Skin epidermis (tissue), 12 donors: Measurements from ENCODE around the gene LRP1-AS.
"Not testable (repeated sequence)": the region's sequence is repeated elsewhere in the genome, so short reads cannot be mapped to it uniquely, and the experiment has no call there.

Experiments used
- H3K27ac ChIP-seq, 21 experiments: fragments of 200-600 bp; sonication (generic) in 11 of 21; one replicate each; pipeline ENCODE4 v1.5.0; 2020; ENCODE audit warnings: mild to moderate bottlenecking in 3 of 21, inconsistent platforms in 2 of 21, moderate library complexity in 2 of 21
- H3K4me3 ChIP-seq, 7 experiments: fragments of 200-600 bp; sonication (generic) in 2 of 7; one replicate each; pipeline ENCODE4 v1.5.0; 2020; ENCODE audit warnings: inconsistent platforms in 2 of 7, mild to moderate bottlenecking in 2 of 7, moderate library complexity in 1 of 7

LRP1-AS gene

GRCh38 chr12:57129321-57129842, 18.0 kb downstream of the LRP1-AS start:
- H3K27ac ChIP-seq, result peak overlapping the region; percentile 17 to 97 (median 92)
- peak overlapping the region; percentile 46 to 82 (median 62) for H3K4me3 ChIP-seq

- Histone ChIP-seq H3K27ac (peak overlapping the region; percentile 17 to 97 (median 92)), H3K4me3 (peak overlapping the region; percentile 46 to 82 (median 62))
Observed at GRCh38 chr12:57128519-57129247, 18.7 kb downstream of the LRP1-AS start.

- peak within 1 kb of the TSS; percentile 46 to 82 (median 62) for H3K4me3 ChIP-seq
- H3K27ac ChIP-seq, result peak within 1 kb of the TSS; percentile 69 to 97 (median 92)
Observed at GRCh38 chr12:57127726-57128518, 19.5 kb downstream of the LRP1-AS start, which contains the start of gene LRP1. Gene LRP1 (plus strand): TSS chr12:57128483. CDS start chr12:57128965, 482 bp downstream.

GRCh38 chr12:57127101-57127725, 20.2 kb downstream of the LRP1-AS start:
- Histone ChIP-seq H3K27ac (peak overlapping the region; percentile 69 to 97 (median 92)), H3K4me3 (peak overlapping the region; percentile 46 to 82 (median 62))

GRCh38 chr12:57126561-57126960, 20.9 kb downstream of the LRP1-AS start:
- Histone ChIP-seq H3K27ac (peak overlapping the region in 17 of 21 experiments; percentile 82 to 97 (median 93)), H3K4me3 (no peak overlapping the region)

GRCh38 chr12:57126061-57126460, 21.4 kb downstream of the LRP1-AS start:
- H3K4me3 ChIP-seq, result no peak overlapping the region
- H3K27ac ChIP-seq, result peak overlapping the region in 3 of 21 experiments; percentile 92 to 95 (median 93)

- Histone ChIP-seq H3K27ac (no peak overlapping the region), H3K4me3 (no peak overlapping the region)
Observed at GRCh38 chr12:57124261-57124877, 23.1 kb downstream of the LRP1-AS start.

GRCh38 chr12:57123813-57124212, 23.6 kb downstream of the LRP1-AS start:
- no peak overlapping the region for H3K4me3 ChIP-seq
- no peak overlapping the region for H3K27ac ChIP-seq

GRCh38 chr12:57120718-57121117, 26.7 kb downstream of the LRP1-AS start:
- H3K27ac ChIP-seq, H3K4me3 ChIP-seq: not testable (repeated sequence)

- Histone ChIP-seq H3K4me3 (no peak overlapping the region), H3K27ac (peak overlapping the region in 6 of 21 experiments; percentile 6 to 73 (median 36))
Observed at GRCh38 chr12:57119294-57120085, 27.9 kb downstream of the LRP1-AS start.

GRCh38 chr12:57118711-57119271, 28.6 kb downstream of the LRP1-AS start:
- H3K27ac ChIP-seq, result peak overlapping the region in 8 of 21 experiments; percentile 6 to 73 (median 26)
- H3K4me3 ChIP-seq, result no peak overlapping the region

- H3K27ac ChIP-seq, result no peak overlapping the region
Observed at GRCh38 chr12:57116580-57117281, 30.7 kb downstream of the LRP1-AS start.

GRCh38 chr12:57112492-57113294, 34.7 kb downstream of the LRP1-AS start:
- Histone ChIP-seq H3K27ac (peak overlapping the region in 20 of 21 experiments; percentile 93 to 100 (median 98)), H3K4me3 (peak overlapping the region in 6 of 7 experiments; percentile 47 to 69 (median 58))

More at GRCh38 chr12:57116580-57117281, 30.7 kb downstream of the LRP1-AS start:
- no peak overlapping the region for H3K4me3 ChIP-seq

- Histone ChIP-seq H3K27ac (peak within 1 kb of the TSS; percentile 79 to 100 (median 98)), H3K4me3 (peak within 1 kb of the TSS; percentile 47 to 78 (median 59))
Observed at GRCh38 chr12:57111031-57111734, 36.2 kb downstream of the LRP1-AS start, which contains the start of gene STAT6. Gene STAT6 (minus strand): TSS chr12:57111362. CDS start chr12:57108278, 3,084 bp downstream.

GRCh38 chr12:57110104-57111030, 37.1 kb downstream of the LRP1-AS start:
- H3K4me3 ChIP-seq, result peak overlapping the region; percentile 47 to 78 (median 59)
- peak overlapping the region; percentile 79 to 100 (median 98) for H3K27ac ChIP-seq
